ENCODE measurements around the gene DGAT2. TPM values are rescaled to one million over a fixed set of nuclear protein-coding genes. Genes with fewer than 3 reads are reported as not detected.

Gene DGAT2
- total RNA-seq, 1 donor, result 3.6 TPM

DNA sequence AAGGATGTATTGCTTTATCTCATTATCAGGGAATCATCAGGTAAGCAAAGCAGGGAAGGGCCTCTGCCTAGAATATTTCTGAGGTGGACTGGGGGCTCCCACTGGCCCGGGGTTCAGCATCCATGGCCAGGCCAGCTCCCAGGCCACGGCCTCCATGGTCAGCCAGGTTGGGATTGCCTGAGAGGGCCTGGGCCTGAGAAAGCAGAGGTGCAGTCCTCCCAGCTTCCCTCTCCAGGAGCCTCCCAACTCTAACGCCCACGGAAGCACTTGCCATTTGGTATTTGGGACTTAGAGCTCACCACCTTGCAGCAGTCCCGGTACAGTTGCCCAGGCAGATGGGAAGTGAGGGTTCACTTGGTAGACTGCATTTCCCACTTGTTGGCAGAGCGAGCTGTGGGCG, 12.7 kb downstream of the DGAT2 start:
- no peaks in the 10 kb centered on the region for H4K20me1 ChIP-seq (ENCODE audit: insufficient read depth, low read length)
- no peaks in the 10 kb centered on the region for H3K9me3 ChIP-seq (ENCODE audit: low read depth, low read length)
- H3K27me3 ChIP-seq (ENCODE audit: insufficient read depth, low read length), result no peaks in the 10 kb centered on the region
- no peak overlapping the region for H3K27ac ChIP-seq (ENCODE audit: low read depth, low read length)
- H3K4me3 ChIP-seq (ENCODE audit: insufficient read depth, low read length), result no peak overlapping the region
- H3K79me2 ChIP-seq (ENCODE audit: insufficient read depth, low read length), result no peaks in the 10 kb centered on the region
- no peaks in the 10 kb centered on the region for H3K36me3 ChIP-seq (ENCODE audit: insufficient read depth, low read length)
- TF ChIP-seq, protein P1, sequence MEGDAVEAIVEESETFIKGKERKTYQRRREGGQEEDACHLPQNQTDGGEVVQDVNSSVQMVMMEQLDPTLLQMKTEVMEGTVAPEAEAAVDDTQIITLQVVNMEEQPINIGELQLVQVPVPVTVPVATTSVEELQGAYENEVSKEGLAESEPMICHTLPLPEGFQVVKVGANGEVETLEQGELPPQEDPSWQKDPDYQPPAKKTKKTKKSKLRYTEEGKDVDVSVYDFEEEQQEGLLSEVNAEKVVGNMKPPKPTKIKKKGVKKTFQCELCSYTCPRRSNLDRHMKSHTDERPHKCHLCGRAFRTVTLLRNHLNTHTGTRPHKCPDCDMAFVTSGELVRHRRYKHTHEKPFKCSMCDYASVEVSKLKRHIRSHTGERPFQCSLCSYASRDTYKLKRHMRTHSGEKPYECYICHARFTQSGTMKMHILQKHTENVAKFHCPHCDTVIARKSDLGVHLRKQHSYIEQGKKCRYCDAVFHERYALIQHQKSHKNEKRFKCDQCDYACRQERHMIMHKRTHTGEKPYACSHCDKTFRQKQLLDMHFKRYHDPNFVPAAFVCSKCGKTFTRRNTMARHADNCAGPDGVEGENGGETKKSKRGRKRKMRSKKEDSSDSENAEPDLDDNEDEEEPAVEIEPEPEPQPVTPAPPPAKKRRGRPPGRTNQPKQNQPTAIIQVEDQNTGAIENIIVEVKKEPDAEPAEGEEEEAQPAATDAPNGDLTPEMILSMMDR (IDR thresholded peaks at IDR 0.05; ENCODE audit: extremely low read depth, low read depth, low read length), result no peak
- H2AFZ ChIP-seq (ENCODE audit: low read length), result no peak overlapping the region
- DNase-seq (ENCODE audit: insufficient read length, low spot score, missing footprints), result no peak
- H3K4me2 ChIP-seq (ENCODE audit: insufficient read depth, low read length), result no peak overlapping the region
- peaks cover 3% of the 10 kb centered on the region for H3K4me1 ChIP-seq (ENCODE audit: insufficient read depth, low read length)

DNA sequence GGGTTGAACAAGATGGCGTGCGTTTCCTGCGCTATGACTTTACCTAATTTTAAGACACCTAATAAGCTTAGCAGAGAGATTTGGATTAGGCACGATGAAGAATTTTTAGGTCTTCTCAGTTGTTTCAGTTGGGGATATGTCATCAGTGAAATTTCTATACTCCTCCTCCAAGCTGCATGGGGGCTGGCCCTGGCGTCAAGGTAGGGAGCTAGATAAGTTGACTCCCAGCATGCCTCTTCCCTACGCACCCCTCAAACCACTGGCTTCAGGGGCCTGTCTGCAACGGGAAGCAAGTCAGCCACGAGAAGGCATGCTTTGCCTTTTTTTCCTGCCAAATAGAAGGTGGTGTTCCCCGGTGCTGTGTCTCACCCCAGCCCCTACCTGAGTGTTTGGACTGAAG, 13.3 kb downstream of the DGAT2 start:
- no peak overlapping the region for H3K4me2 ChIP-seq (ENCODE audit: insufficient read depth, low read length)
- no peaks in the 10 kb centered on the region for H3K36me3 ChIP-seq (ENCODE audit: insufficient read depth, low read length)
- TF ChIP-seq, protein P1 (IDR thresholded peaks at IDR 0.05; ENCODE audit: extremely low read depth, low read depth, low read length), result no peak
- H3K4me1 ChIP-seq (ENCODE audit: insufficient read depth, low read length), result peaks cover 3% of the 10 kb centered on the region
- no peak overlapping the region for H2AFZ ChIP-seq (ENCODE audit: low read length)
- no peaks in the 10 kb centered on the region for H3K27me3 ChIP-seq (ENCODE audit: insufficient read depth, low read length)
- DNase-seq (ENCODE audit: insufficient read length, low spot score, missing footprints), result peak; percentile 47
- H3K4me3 ChIP-seq (ENCODE audit: insufficient read depth, low read length), result no peak overlapping the region
- no peaks in the 10 kb centered on the region for H4K20me1 ChIP-seq (ENCODE audit: insufficient read depth, low read length)
- H3K27ac ChIP-seq (ENCODE audit: low read depth, low read length), result no peak overlapping the region
- H3K9me3 ChIP-seq (ENCODE audit: low read depth, low read length), result no peaks in the 10 kb centered on the region
- no peaks in the 10 kb centered on the region for H3K79me2 ChIP-seq (ENCODE audit: insufficient read depth, low read length)

DNA sequence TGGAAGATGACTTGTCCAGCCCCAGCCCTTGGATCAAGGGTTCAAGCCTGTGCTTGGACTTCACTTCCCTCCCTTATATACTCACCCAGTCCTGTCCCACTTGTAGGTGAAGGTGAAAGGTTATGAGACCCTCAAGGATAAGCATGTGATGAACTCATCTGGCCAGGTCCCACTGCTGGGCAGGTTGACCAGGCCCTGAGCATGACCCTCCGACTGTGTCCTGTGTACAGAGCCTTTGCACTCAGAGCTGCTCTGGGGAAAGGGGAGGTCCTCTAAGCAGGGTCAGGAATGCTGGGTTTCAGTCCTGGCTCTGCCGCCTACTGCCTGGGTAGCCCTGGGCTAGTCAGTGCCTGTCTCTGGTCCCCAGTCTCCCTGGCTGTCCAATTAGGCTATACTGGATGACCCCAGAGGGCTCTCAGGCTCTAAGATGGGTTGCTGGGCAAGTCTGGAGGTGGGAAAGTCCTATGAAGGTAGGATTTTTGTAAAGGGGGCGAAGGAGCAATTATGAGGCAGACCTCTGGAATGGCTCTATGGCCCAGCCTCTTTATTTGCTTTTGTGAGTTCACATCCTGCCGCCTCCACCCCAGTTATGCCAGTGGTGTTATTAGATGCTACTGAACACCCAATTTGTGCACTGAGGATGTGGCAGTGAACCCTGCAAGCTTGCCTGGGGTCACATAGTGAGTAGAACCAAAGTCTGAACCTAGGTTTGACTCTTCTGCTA, 14.1 kb downstream of the DGAT2 start:
- Histone ChIP-seq H3K79me2 (ENCODE audit: insufficient read depth, low read length) (no peaks in the 10 kb centered on the region), H3K36me3 (ENCODE audit: insufficient read depth, low read length) (no peaks in the 10 kb centered on the region), H4K20me1 (ENCODE audit: insufficient read depth, low read length) (no peaks in the 10 kb centered on the region), H3K4me2 (ENCODE audit: insufficient read depth, low read length) (no peak overlapping the region), H3K27me3 (ENCODE audit: insufficient read depth, low read length) (no peaks in the 10 kb centered on the region), H3K9me3 (ENCODE audit: low read depth, low read length) (no peaks in the 10 kb centered on the region), H3K4me1 (ENCODE audit: insufficient read depth, low read length) (peaks cover 3% of the 10 kb centered on the region), H3K27ac (ENCODE audit: low read depth, low read length) (no peak overlapping the region), H3K4me3 (ENCODE audit: insufficient read depth, low read length) (no peak overlapping the region), H2AFZ (ENCODE audit: low read length) (peak overlapping the region; percentile 85)
- TF ChIP-seq, protein P1 (IDR thresholded peaks at IDR 0.05; ENCODE audit: extremely low read depth, low read depth, low read length), result no peak
- peak; percentile 63 for DNase-seq (ENCODE audit: insufficient read length, low spot score, missing footprints)

DNA sequence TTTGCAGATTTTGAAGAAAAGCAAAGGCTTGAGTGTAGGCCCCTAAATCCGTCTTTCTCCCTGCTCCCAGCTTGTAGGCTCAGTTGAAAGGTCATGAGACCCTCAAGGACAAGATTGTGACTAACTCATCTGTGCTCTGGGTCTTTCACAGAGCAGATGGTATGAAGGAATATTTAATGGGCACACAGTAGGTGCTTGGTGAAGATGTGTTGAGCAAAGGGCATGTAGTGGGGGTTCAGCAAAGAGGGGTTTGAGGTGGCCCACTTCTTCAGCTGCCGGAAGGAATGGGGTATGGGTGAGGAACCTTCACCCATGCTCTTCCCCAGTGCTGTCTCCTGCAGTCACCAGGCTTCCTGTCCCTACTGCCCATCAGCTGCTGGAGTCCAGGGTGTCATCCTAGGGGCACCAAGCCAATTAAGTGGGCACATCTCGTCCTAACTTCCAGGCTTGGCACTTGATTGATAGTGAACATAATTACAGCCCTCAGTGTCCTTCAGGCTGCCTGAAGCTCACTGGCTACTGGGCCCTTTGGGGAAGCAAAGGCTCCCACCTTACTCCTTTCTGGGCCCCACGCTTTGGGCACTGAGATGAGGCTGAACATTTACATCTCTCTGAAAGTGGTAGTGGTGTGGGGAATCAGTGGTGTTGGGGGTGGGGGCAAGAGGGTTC, 15.0 kb downstream of the DGAT2 start:
- TF ChIP-seq, protein P1 (IDR thresholded peaks at IDR 0.05; ENCODE audit: extremely low read depth, low read depth, low read length), result no peak
- Histone ChIP-seq H3K9me3 (ENCODE audit: low read depth, low read length) (no peaks in the 10 kb centered on the region), H2AFZ (ENCODE audit: low read length) (peak overlapping the region; percentile 85), H3K27ac (ENCODE audit: low read depth, low read length) (no peak overlapping the region), H4K20me1 (ENCODE audit: insufficient read depth, low read length) (no peaks in the 10 kb centered on the region), H3K27me3 (ENCODE audit: insufficient read depth, low read length) (no peaks in the 10 kb centered on the region), H3K79me2 (ENCODE audit: insufficient read depth, low read length) (no peaks in the 10 kb centered on the region), H3K4me2 (ENCODE audit: insufficient read depth, low read length) (no peak overlapping the region), H3K4me3 (ENCODE audit: insufficient read depth, low read length) (no peak overlapping the region), H3K36me3 (ENCODE audit: insufficient read depth, low read length) (no peaks in the 10 kb centered on the region), H3K4me1 (ENCODE audit: insufficient read depth, low read length) (peaks cover 3% of the 10 kb centered on the region)
- peak; percentile 59 for DNase-seq (ENCODE audit: insufficient read length, low spot score, missing footprints)

Measured in osteoblast (primary cell).